ENCODE results near the gene WFIKKN1.

Gene WFIKKN1

DNA sequence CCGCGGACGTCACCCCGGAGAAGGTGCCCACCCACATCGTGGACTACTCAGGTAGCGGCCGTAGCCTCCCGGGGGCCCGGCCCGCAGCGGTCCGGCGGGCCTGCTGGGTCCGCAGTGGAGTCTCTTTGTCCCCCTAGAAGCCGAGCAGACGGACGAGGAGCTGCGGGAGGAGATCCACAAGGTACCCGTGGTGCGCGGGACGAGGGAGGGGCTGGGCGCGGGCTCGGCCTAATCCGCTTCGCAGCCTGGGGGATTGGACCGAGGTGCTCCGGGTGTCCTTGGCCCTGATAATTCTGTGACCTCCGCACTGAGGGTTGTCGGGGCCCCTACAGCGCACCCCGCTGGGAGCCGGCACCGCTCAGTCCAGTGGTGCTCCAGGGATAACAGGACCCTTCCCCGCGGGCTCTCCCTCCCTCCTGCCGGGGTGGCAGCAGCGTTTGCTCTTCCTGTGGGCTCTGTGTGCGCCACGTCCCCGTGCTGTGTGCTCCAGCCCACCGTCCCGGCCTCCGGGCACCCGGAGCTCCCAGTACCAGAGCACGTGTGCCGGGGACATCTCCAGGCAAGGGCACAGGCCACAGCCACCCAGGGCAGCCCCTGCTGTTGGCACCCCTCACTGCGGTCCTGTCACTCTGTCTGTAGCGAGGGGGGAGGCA is 37.9 kb downstream of the WFIKKN1 start:
- peak; percentile 57 to 58 for DNase-seq
- TF ChIP-seq GATA1 (IDR thresholded peaks at IDR 0.05; ENCODE audit: low read depth, low read length): no peak
- no peak for TF ChIP-seq POLR2A (IDR thresholded peaks at IDR 0.05; ENCODE audit: low read length)

GRCh38 chr16:669666-670065 is 38.9 kb downstream of the WFIKKN1 start:
- DNase-seq: no peak

DNA sequence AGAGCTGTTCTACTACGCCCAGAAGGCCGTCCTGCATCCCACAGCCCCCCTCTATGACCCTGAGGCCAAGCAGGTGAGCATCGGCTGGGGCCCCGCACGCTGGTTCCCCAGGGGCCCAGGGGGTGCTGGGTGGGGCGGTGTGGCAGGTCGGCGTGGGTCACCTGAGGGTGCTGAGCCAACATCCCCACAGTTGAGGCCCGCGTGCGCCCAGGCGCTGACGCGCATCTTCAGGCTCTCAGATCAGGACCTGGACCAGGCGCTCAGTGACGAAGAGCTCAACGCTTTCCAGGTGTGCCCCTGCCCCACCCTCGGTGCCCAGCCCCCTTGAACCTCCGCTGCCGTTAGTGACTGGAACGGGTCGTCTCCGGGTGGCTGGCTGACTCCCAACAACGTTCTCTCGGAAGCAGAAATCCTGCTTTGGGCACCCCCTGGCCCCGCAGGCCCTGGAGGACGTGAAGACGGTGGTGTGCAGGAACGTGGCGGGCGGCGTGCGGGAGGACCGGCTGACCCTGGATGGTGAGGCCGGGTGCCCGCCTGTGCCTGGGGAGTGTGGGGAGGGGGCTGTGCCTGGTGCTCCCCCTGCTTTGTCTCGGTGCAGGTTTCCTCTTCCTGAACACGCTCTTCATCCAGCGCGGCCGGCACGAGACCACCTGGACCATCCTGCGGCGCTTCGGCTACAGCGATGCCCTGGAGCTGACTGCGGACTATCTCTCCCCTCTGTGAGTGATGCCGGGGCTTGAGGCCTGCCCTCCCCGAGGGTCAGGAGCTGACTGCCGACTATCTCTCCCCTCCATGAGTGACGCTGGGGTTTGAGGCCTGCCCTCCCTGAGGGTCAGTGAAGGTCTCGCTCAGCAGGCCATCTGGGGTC is 39.9 kb downstream of the WFIKKN1 start:
- TF ChIP-seq GATA1 (IDR thresholded peaks at IDR 0.05; ENCODE audit: low read depth, low read length) (no peak), POLR2A (IDR thresholded peaks at IDR 0.05; ENCODE audit: low read length) (no peak)
- DNase-seq: no peak

More at GRCh38 chr16:669666-670065, 38.9 kb downstream of the WFIKKN1 start:
- TF ChIP-seq POLR2A (IDR thresholded peaks at IDR 0.05; ENCODE audit: low read length): no peak
- no peak for TF ChIP-seq GATA1 (IDR thresholded peaks at IDR 0.05; ENCODE audit: low read depth, low read length)

GRCh38 chr16:671353-672131 is 40.8 kb downstream of the WFIKKN1 start:
- no peak for DNase-seq
- TF ChIP-seq POLR2A (IDR thresholded peaks at IDR 0.05; ENCODE audit: low read length) (no peak), GATA1 (IDR thresholded peaks at IDR 0.05; ENCODE audit: low read depth, low read length) (no peak)

GRCh38 chr16:672371-672770 is 41.6 kb downstream of the WFIKKN1 start:
- TF ChIP-seq GATA1 (IDR thresholded peaks at IDR 0.05; ENCODE audit: low read depth, low read length) (no peak), POLR2A (IDR thresholded peaks at IDR 0.05; ENCODE audit: low read length) (no peak)
- no peak for DNase-seq

GRCh38 chr16:672851-673250 is 42.1 kb downstream of the WFIKKN1 start:
- TF ChIP-seq GATA1 (IDR thresholded peaks at IDR 0.05; ENCODE audit: low read depth, low read length): no peak
- no peak for TF ChIP-seq POLR2A (IDR thresholded peaks at IDR 0.05; ENCODE audit: low read length)
- DNase-seq: no peak

DNA sequence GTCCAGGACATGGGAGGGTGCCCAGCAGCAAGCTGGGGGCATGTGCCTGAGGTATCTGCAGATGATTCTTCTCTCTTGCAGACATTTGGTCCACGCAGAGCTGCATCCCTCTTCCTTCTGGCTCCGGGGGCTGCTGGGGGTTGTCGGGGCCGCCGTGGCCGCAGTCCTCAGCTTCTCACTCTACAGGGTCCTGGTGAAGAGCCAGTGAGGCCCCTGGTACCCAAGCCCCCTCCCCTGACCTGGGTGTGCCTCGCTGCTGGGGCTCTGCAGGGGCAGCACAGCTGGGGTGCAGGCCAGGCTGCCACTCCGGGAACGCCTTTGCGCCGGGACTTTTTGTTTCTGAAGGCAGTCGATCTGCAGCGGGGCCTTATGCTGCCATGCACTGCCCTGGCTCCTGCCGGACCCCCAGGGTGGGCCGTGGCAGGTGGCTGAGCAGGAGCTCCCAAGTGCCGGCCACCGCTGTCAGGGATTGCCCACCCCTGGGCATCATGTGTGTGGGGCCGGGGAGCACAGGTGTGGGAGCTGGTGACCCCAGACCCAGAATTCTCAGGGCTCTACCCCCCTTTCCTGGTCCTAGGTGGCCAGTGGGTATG is 42.7 kb downstream of the WFIKKN1 start:
- TF ChIP-seq POLR2A (IDR thresholded peaks at IDR 0.05; ENCODE audit: low read length) (no peak), GATA1 (IDR thresholded peaks at IDR 0.05; ENCODE audit: low read depth, low read length) (no peak)
- DNase-seq: no peak

- TF ChIP-seq GATA1 (IDR thresholded peaks at IDR 0.05; ENCODE audit: low read depth, low read length): no peak
- TF ChIP-seq POLR2A (IDR thresholded peaks at IDR 0.05; ENCODE audit: low read length): no peak
- DNase-seq: no peak
Measured at GRCh38 chr16:674214-674881, 43.6 kb downstream of the WFIKKN1 start.

DNA sequence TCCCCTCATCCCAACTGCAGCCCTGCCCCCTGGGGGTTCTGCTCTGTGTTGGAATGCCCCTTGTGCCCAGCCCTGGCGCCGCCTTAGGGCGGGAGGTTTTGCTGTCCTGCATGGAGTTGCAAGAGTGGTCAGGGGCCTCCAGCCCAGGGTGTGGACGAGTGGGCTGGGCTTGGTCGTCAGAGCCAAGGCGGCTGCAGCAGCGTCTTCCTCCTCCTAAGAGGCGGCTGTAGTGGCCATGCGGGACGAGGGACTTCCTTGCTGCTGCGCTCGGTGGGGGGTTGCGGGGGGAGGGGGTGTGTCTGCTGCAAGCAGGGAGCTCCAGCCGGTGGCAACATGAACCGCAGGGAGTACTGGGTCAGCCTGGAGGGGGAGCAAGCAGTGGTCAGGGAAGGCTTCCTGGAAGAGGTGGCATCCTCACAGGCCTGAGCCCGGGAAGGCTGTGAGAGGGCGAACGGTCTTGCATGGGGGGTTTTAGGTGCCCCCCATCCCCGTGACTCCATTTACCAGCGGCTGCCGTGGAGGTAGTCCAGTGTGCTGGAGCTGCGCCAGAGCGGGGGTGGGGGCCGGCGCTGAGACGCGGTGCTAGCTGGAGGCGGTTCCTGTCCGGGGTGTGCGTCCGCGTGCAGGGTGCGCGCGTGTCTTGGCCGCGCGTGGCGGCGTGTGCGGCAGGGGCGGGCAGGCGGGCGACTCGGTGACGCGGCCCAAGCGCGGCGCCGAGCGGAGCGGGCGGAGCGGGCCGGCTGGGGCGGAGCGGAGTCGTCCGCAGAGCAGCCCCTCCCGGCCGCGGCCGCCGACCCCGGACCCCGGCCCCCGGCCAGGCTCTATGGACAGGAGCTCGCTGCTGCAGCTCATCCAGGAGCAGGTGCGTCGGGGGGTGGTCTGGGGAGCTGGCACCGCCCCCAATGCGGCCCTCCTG is 44.4 kb downstream of the WFIKKN1 start, which contains the start of gene RHBDL1:
RHBDL1 (plus strand) TSS at position 704 of the 916 bp plus-strand sequence; CDS start at position 824, 120 bp downstream.
- no peak for TF ChIP-seq GATA1 (IDR thresholded peaks at IDR 0.05; ENCODE audit: low read depth, low read length)
- no peak for TF ChIP-seq POLR2A (IDR thresholded peaks at IDR 0.05; ENCODE audit: low read length)
- peak; percentile 50 to 56 for DNase-seq

DNA sequence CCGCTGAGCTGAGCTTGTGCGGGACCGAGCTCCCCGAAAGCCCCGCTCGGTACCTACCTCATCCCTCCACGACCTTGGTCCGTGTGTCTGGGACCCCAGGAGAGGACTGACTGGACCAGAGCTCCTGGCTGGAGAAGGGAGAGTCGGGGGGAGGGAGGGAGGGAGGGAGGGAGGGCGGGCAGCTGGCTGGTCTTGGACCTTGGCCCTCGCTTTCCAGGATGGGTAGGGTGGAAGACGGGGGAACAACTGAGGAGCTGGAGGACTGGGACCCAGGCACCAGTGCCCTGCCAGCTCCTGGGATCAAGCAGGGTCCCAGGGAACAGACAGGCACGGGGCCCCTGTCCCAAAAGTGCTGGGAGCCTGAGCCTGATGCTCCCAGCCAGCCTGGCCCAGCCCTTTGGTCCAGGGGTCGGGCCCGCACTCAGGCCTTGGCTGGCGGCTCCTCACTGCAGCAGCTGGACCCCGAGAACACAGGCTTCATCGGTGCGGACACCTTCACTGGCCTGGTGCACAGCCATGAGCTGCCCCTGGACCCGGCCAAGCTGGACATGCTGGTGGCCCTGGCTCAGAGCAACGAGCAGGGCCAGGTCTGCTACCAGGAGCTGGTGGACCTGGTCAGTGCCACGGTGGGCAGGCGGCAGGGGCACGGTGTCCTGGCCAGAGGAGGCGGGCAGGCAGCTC is 45.2 kb downstream of the WFIKKN1 start:
- no peak for DNase-seq
- TF ChIP-seq POLR2A (IDR thresholded peaks at IDR 0.05; ENCODE audit: low read length) (no peak), GATA1 (IDR thresholded peaks at IDR 0.05; ENCODE audit: low read depth, low read length) (no peak)

GRCh38 chr16:676565-676902 is 45.7 kb downstream of the WFIKKN1 start:
- TF ChIP-seq GATA1 (IDR thresholded peaks at IDR 0.05; ENCODE audit: low read depth, low read length): no peak
- no peak for TF ChIP-seq POLR2A (IDR thresholded peaks at IDR 0.05; ENCODE audit: low read length)
- DNase-seq: no peak

- DNase-seq: no peak
Measured at GRCh38 chr16:676913-677312, 46.1 kb downstream of the WFIKKN1 start.

More at GRCh38 chr16:676913-677312, 46.1 kb downstream of the WFIKKN1 start:
- no peak for TF ChIP-seq GATA1 (IDR thresholded peaks at IDR 0.05; ENCODE audit: low read depth, low read length)
- TF ChIP-seq POLR2A (IDR thresholded peaks at IDR 0.05; ENCODE audit: low read length): no peak
